GM13977 (cell line): ENCODE data around the gene INPP4A.

Experiments
- DNase-seq: peaks from one replicate; pipeline ENCODE4 v3.0.0; 2012; ENCODE audit warnings: low spot score
- CTCF ChIP-seq: IDR thresholded peaks from 2 replicates; pipeline ENCODE4 v1.5.1; 2012; ENCODE audit warnings: mild to moderate bottlenecking, control low read depth; ENCODE audit not compliant: insufficient read depth; ENCODE audit errors: extremely low read depth, missing control alignments
- in situ Hi-C: fragments of 300-500 bp; cut with MboI; formaldehyde crosslinking; loops from one replicate; pipeline ENCODE4 v1.12.0; 2022; ENCODE audit warnings: low sequenced_read_pairs, low pct_unique_long_range_greater_than_20kb, mixed read lengths, inconsistent platforms; ENCODE audit not compliant: unreplicated experiment

Gene INPP4A

GRCh38 chr2:98485453-98485755, 40.7 kb downstream of the INPP4A start:
- DNase-seq: no peak
- no peak for TF ChIP-seq CTCF
- in situ Hi-C loops: no loop called here

- DNase-seq: no peak
- TF ChIP-seq CTCF: no peak
- in situ Hi-C loops: no loop called here
Observed at GRCh38 chr2:98486374-98486981, 41.8 kb downstream of the INPP4A start.

GRCh38 chr2:98487101-98487805, 42.6 kb downstream of the INPP4A start:
- no peak for DNase-seq
- TF ChIP-seq CTCF: no peak
- in situ Hi-C loops: no loop called here

- in situ Hi-C loops: no loop called here
- DNase-seq: peak; percentile 69
- peak; percentile 41 for TF ChIP-seq CTCF
Observed at GRCh38 chr2:98487806-98488189, 43.1 kb downstream of the INPP4A start.

GRCh38 chr2:98488252-98488651, 43.6 kb downstream of the INPP4A start:
- DNase-seq: no peak
- in situ Hi-C loops: no loop called here
- no peak for TF ChIP-seq CTCF

GRCh38 chr2:98489486-98489885, 44.8 kb downstream of the INPP4A start:
- no peak for DNase-seq
- in situ Hi-C loops: no loop called here
- no peak for TF ChIP-seq CTCF
